ENCODE results near the gene LSM7.

- TF ChIP-seq CTCF (IDR thresholded peaks at IDR 0.05) (no peak), POLR2A (IDR thresholded peaks at IDR 0.05) (no peak)
These were observed 14.4 kb upstream of the LSM7 start for GRCh38 chr19:2342656-2343288.
